ENCODE data around the gene KCNJ5.

KCNJ5 gene

DNA sequence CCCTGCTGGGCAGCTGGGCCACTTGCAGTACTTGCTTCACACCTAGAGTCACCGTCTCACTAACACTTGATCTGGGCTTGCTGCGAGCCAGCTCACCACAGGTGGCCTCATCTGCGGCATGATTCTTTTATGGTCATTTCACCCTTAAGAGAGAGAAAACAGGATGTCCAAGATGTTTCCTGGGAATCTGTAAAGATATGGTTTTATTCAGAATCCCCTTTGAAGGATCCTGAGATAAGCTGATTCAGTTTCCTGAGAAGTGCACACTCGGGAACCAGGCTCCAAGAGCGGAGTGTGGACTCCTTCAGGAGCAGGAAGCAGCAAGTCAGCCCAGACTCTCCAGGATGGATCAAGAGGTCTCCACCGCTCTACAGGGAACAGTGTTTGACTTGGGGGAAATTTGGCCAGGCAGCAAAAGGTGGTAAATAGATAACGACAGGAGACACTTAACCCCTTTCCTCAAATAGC is 73.3 kb downstream of the KCNJ5 start:
- no peak for DNase-seq

DNA sequence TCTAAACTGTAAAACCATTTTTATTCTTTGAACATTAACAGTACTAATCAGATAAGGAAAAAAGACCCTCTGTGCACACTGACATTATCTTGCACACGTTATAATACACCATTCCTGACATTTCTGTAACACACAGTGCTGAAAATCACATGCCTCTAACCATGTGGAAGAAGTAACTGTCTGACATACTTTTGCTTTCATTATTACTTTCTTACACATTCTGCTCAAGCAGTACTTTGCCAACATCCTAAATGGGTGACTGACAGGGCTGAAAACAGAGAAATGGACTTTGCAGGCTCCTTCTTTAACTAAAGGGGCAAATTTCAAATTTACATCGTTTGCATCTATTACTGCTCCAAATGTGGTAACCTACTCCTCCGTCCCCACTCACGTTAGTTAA is 74.3 kb downstream of the KCNJ5 start:
- no peak for DNase-seq

- no peak for DNase-seq
Observed at GRCh38 chr11:128967578-128967977, 76.4 kb downstream of the KCNJ5 start.

GRCh38 chr11:128968916-128969315 is 77.8 kb downstream of the KCNJ5 start:
- no peak for DNase-seq
